Spinal cord (tissue), 10 donors: ENCODE data around the gene TGDS. TPM values are rescaled to one million over a fixed set of nuclear protein-coding genes. Genes with fewer than 3 reads are reported as not detected.
A peak's percentile ranks its signal among the peaks of the same experiment; 100 is the strongest.
"Not testable (repeated sequence)": the region's sequence is repeated elsewhere in the genome, so short reads cannot be mapped to it uniquely, and the experiment has no call there.

Experiments
- DNase-seq, 6 donors: peaks; one replicate each; pipeline versions ENCODE4 v3.0.0 to v3.0.0-alpha.2; 2013 to 2015; ENCODE audit warnings: low spot score in 6 of 6, low read depth in 4 of 6
- H3K27ac ChIP-seq: one replicate; pipeline ENCODE4 v1.5.1; 2013; ENCODE audit warnings: low read depth, low read length, control low read depth
- H3K27me3 ChIP-seq: one replicate; pipeline ENCODE4 v1.6.1; 2013; ENCODE audit warnings: low read length; ENCODE audit not compliant: control insufficient read depth, insufficient read depth
- H3K36me3 ChIP-seq: one replicate; pipeline ENCODE4 v1.6.1; 2013; ENCODE audit warnings: low read length; ENCODE audit not compliant: control insufficient read depth, insufficient read depth
- H3K4me1 ChIP-seq: one replicate; pipeline ENCODE4 v1.6.1; 2013; ENCODE audit warnings: low read length; ENCODE audit not compliant: control insufficient read depth, insufficient read depth
- H3K4me3 ChIP-seq: one replicate; pipeline ENCODE4 v1.5.1; 2013; ENCODE audit warnings: low read depth, low read length, control low read depth
- H3K9me3 ChIP-seq: one replicate; pipeline ENCODE4 v1.6.1; 2013; ENCODE audit warnings: low read length; ENCODE audit not compliant: control insufficient read depth, insufficient read depth
- WGBS: methylation state at CpG from one replicate; pipeline ENCODE4 v1.1.5; 2013; ENCODE audit warnings: missing lambda C conversion rate; ENCODE audit not compliant: insufficient coverage; 5-methylcytosine and 5-hydroxymethylcytosine counted together
- long read RNA-seq, 4 donors: transcript quantifications; one replicate each; lab custom pipeline, GENCODE V29; 2026
- polyA plus RNA-seq, 2 donors: library from polyadenylated mRNA; unstranded; fragments of 120-200 nt; gene quantifications; one replicate each; pipeline ENCODE4 v1.2.1, GENCODE V29; 2013; ENCODE audit not compliant: insufficient read length in 2 of 2
- total RNA-seq, 2 donors: library from RNA; depleted of rRNA in 1 of 2; stranded (reverse); fragments of 120-200 nt in 1 of 2; fragments of >200 nt in 1 of 2; gene quantifications; one replicate each; pipeline versions ENCODE4 v1.2.3 to v1.2.4, GENCODE V29; 2013 to 2014
- donor health status: healthy.

The TGDS gene, protein sequence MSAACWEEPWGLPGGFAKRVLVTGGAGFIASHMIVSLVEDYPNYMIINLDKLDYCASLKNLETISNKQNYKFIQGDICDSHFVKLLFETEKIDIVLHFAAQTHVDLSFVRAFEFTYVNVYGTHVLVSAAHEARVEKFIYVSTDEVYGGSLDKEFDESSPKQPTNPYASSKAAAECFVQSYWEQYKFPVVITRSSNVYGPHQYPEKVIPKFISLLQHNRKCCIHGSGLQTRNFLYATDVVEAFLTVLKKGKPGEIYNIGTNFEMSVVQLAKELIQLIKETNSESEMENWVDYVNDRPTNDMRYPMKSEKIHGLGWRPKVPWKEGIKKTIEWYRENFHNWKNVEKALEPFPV
- total RNA-seq, result 10 to 100 TPM; 13.6 to 17.1 TPM
- 1 to 10 TPM; 7.5 to 8.6 TPM for polyA plus RNA-seq
- long read RNA-seq, donor 1, partial matches to known transcripts, result 0 of 4 reads
- long read RNA-seq, donor 1, other reads (novel, unspliced or antisense), result 0 of 4 reads
- long read RNA-seq, donor 2, partial matches to known transcripts, result 0 of 1 reads
- long read RNA-seq, donor 2, other reads (novel, unspliced or antisense), result 0 of 1 reads
- long read RNA-seq, donor 3, partial matches to known transcripts, result 0 of 1 reads
- long read RNA-seq, donor 3, other reads (novel, unspliced or antisense), result 0 of 1 reads
- long read RNA-seq, donor 4, transcript TGDS-201 (12 exons, 1,905 nt), result major isoform, 5 of 5 reads
- long read RNA-seq, donor 4, partial matches to known transcripts, result 0 of 5 reads
- long read RNA-seq, donor 4, other reads (novel, unspliced or antisense), result 0 of 5 reads

DNA sequence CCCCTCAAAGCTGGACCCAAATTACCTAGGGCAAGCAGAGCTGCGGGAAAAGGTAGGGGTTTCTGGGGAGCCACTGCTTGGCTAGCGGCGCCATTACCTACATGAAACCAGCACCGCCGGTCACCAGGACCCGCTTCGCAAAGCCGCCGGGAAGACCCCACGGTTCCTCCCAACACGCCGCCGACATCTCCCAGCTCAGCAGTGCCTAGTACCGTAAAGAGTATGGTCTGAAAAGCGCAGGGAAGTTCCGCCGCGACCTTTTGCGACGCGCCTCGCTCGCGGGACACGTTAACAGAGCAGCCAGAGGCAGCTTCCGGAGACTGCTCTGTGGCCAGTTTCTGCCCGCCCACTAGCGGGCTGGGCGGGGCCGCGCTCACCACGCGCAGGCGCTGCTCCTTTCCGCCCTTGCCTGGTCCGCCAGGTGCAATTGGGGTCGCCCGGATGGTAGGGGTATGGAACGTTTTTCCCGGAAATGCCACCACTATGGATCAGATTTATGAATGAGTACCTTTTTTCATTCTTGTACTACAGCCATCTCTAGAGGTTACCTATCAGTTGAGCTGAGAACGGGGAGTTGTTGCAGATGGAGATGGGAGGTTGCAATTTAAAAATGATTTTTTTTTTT, at the start of gene TGDS:
Gene TGDS, minus strand, starts transcription at position 203 of the 625 bp plus-strand sequence. Its CDS starts 16 bp downstream, at position 187.
- Histone ChIP-seq H3K27me3 (no peaks in the 10 kb centered on the region), H3K36me3 (no peaks in the 10 kb centered on the region), H3K4me3 (peak within 1 kb of the TSS; percentile 97), H3K4me1 (peaks cover 10% of the 10 kb centered on the region), H3K9me3 (no peaks in the 10 kb centered on the region), H3K27ac (peak within 1 kb of the TSS; percentile 76)
- peak; percentile 68 to 96 (median 80) for DNase-seq
- WGBS, result under 1% methylated on average over 38 of the region's 41 CpGs

DNA sequence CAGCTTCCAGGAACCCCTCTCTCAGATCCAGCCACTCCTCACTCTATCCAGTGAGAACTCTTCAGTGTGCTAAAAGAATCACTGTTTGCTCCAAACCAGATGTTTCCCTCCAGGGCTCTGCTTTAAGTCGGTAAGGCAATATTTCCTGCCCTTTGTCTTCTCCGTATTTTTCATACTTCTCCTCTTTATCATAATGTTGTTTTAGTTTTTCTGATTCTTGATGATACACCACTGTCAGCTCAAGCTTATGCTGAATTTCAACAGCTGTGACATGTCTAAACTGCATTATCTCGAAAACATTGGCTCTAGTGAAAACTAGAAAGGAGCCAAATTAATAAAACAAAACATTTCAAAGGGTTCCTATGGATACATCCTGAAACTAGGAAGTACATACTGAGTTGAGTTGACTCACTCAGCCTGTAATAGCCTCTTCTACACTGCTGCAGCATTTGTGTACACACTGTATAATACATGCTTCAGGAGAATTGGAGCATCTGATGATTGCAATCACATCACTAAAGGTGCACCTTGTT, 45.5 kb upstream of the TGDS start:
- WGBS, result no CpG with 5 or more reads among the region's 3 CpGs
- H3K36me3 ChIP-seq, result no peaks in the 10 kb centered on the region
- H3K27ac ChIP-seq, result peak overlapping the region; percentile 48
- H3K4me1 ChIP-seq, result no peaks in the 10 kb centered on the region
- DNase-seq, result peak in 2 of 6 donors; percentile 13 to 34
- H3K9me3 ChIP-seq, result no peaks in the 10 kb centered on the region
- no peak overlapping the region for H3K4me3 ChIP-seq
- no peaks in the 10 kb centered on the region for H3K27me3 ChIP-seq

DNA sequence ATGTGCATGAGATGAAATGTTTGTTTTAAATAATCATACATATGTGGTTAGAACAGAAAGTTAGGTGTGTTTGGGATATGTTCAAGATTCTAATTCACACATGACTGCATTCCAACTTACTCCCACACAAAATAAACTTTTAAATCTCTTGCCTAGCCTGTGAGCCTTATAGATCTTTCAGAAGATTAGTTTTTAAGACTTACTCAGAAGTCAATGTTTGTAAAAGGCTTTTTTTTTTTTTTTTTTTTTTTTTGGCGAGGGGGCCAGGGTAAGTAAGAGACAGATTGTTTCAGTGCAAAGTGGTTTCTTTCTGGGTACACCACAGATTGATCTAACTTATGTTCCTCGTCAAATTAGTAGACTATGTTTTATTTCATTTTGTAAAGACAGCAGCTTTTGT, 44.8 kb upstream of the TGDS start:
- no peak overlapping the region for H3K27ac ChIP-seq
- peak in 1 of 6 donors; percentile 25 for DNase-seq
- no CpG with 5 or more reads among the region's 2 CpGs for WGBS
- no peaks in the 10 kb centered on the region for H3K27me3 ChIP-seq
- no peaks in the 10 kb centered on the region for H3K4me1 ChIP-seq
- H3K4me3 ChIP-seq, result no peak overlapping the region
- H3K9me3 ChIP-seq, result no peaks in the 10 kb centered on the region
- no peaks in the 10 kb centered on the region for H3K36me3 ChIP-seq

DNA sequence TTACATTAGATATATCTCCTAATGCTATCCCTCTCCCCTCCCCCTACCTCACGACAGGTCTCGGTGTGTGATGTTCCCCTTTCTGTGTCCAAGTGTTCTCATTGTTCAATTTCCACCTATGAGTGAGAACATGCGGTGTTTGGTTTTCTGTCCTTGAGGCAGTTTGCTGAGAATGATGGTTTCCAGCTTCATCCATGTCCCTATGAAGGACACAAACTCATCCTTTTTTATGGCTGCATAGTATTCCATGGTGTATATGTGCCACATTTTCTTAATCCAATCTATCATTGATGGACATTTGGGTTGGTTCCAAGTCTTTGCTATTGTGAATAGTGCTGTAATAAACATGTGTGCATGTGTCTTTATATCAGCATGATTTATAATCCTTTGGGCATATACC, 41.7 kb upstream of the TGDS start:
- not testable (repeated sequence) for H3K27ac ChIP-seq, DNase-seq, H3K4me3 ChIP-seq, H3K4me1 ChIP-seq, H3K36me3 ChIP-seq, H3K27me3 ChIP-seq, H3K9me3 ChIP-seq
- no CpG with 5 or more reads among the region's 3 CpGs for WGBS

DNA sequence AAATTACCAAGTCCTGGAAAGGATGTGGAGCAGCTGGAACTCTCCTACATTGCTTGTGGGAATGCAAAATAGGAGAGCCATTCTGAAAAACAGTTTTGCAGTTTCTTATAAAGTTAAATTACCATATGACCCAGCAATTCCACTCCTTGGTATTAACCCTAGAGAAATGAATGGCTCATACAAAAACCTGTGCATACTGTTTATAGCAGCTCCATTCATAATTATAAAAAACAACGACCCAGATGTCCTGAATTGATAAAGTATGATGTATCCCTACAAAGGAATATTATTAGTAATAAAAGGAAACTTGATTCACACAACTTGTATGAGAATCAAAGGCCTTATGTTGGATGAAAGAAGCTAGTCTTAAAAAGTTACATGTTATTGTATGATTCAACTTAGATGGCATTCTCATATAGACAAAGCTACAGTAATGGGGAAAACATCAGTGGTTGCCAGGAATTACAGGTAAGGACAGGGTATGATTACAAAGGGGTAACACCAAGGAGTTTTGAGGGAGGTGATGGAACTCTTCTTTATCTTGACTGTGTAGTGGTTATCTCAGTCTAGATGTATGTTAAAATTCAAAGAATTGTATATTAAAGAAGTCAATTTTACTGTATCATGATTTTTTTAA, 41.1 kb upstream of the TGDS start:
- Histone ChIP-seq H3K27me3 (no peaks in the 10 kb centered on the region), H3K4me3 (no peak overlapping the region), H3K27ac (no peak overlapping the region), H3K36me3 (no peaks in the 10 kb centered on the region), H3K4me1 (no peaks in the 10 kb centered on the region), H3K9me3 (no peaks in the 10 kb centered on the region)
- WGBS, result no CpG with 5 or more reads among the region's 1 CpG
- no peak for DNase-seq

DNA sequence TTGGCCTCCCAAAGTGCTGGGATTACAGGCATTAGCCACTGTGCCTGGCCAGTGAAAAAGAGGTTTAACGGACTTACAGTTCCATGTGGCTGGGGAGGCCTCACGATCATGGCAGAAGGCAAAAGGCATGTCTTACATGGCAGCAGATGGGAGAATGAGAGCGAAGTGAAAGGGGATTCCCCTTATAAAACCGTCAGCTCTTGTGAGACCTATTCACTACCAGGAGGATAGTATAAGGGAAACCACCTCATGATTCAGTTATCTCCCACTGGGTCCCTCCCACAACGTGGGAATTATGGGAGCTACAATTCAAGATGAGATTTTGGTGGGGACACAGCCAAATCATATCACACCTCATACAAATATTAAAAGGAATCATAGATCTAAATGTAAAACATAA, 40.1 kb upstream of the TGDS start:
- H3K36me3 ChIP-seq, H3K27me3 ChIP-seq, H3K9me3 ChIP-seq, H3K4me3 ChIP-seq, DNase-seq, H3K4me1 ChIP-seq, H3K27ac ChIP-seq: not testable (repeated sequence)
- 100% methylated on average over 2 of the region's 5 CpGs for WGBS

DNA sequence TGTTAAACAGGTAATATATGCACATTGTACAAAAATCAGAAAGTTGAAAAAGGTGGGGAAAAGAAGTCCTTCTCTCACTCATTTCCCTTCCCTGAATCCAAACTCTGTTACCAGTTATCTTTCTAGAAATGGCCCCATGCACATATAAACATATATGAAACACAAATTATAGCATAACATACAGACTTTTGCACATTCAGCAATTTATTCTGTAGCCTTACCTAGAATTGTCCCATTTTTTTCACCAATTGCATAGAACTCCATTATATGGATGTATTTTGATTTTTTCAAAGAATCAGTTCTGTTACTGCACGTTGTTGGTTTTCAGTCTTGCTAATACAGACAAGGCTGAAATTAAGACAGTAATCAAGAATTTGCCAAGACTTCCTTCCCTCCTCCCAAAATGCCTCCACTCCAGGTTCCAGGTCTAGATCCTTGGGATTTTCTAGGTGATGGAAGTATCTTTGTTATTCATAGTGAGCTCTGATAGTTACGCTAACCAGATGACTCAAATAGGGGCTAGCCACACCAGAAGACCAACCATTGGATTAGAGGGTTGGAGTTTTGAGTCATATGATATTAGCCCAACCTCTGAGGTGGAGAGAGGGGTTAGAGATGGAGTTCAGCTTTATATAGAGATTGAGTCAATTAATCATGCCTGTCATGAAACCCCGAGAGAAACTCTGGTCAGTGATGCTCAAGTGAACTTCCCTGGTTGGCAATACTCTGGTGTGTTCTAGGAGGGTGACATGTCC, 36.5 kb upstream of the TGDS start:
- WGBS, result 90% methylated on average over 2 of the region's 3 CpGs
- DNase-seq, result no peak

DNA sequence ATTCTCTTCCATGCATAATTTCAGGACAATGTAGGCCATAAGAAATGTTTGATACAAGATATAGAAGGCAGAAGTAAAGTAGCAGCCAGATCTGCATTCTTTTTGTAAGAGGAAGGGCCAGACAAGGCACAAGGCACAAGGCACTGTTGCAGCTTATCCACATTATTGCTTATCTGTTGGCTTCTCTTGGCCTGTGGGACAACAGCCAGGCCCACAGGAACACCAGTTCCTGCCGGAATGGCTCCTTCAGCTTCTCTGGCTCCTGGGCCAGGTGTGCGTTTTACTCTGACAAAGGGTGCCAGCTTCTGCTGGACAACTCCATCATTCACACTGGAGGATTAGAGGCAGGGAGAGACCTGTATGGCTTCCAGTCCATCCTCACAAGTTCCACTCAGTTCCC, 34.9 kb upstream of the TGDS start:
- WGBS, result 86% methylated on average over 1 of the region's 2 CpGs
- no peak overlapping the region for H3K27ac ChIP-seq
- no peaks in the 10 kb centered on the region for H3K36me3 ChIP-seq
- DNase-seq, result no peak
- H3K4me1 ChIP-seq, result no peaks in the 10 kb centered on the region
- H3K9me3 ChIP-seq, result no peaks in the 10 kb centered on the region
- no peaks in the 10 kb centered on the region for H3K27me3 ChIP-seq
- H3K4me3 ChIP-seq, result no peak overlapping the region

More for the DNA sequence above, 36.5 kb upstream of the TGDS start:
- no peak overlapping the region for H3K27ac ChIP-seq
- H3K4me1 ChIP-seq, result no peaks in the 10 kb centered on the region
- H3K27me3 ChIP-seq, result no peaks in the 10 kb centered on the region
- no peaks in the 10 kb centered on the region for H3K9me3 ChIP-seq
- H3K36me3 ChIP-seq, result no peaks in the 10 kb centered on the region
- H3K4me3 ChIP-seq, result no peak overlapping the region
